ENCODE measurements around the gene ZBTB49.
"Not testable (repeated sequence)": the region's sequence is repeated elsewhere in the genome, so short reads cannot be mapped to it uniquely, and the experiment has no call there.

Gene ZBTB49

DNA sequence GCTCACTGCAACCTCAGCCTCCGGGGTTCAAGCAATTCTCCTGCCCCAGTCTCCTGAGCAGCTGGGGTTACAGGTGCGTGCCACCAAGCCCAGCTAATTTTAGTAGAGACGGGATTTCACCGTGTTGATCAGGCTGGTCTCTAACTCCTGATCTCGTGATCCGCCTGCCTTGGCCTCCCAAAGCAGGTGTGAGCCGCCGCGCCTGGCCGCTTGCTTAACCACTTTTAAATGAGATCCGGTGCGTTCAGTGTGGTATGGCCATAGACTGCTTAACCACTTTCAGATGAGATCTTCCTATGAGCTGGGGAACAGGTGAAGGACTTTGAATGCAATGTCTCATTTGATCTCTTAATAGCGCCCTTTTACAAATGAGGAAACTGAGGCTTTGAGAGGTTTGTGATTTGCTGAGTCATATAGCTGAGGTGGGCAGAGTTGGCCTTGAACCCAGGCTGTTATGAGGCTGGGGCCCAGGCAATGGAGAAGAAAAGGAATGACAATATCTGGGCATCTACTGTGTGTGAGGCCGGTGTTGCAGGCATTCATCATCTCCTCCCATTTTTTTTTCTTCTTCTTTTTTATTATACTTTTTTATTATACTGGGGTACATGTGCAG lies 55.0 kb downstream of the ZBTB49 start:
- no peak overlapping the region for H3K4me3 ChIP-seq (IDR thresholded peaks at IDR 0.05; ENCODE audit: insufficient read depth, low read depth, low read length)
- H3K27me3 ChIP-seq (ENCODE audit: insufficient read depth, low read depth) = no peaks in the 10 kb centered on the region
- peaks cover 32% of the 10 kb centered on the region for H3K4me1 ChIP-seq (ENCODE audit: low read depth, poor library complexity, severe bottlenecking)
- H3K4me2 ChIP-seq = peak overlapping the region; percentile 23
- no peaks in the 10 kb centered on the region for H3K79me2 ChIP-seq (ENCODE audit: insufficient read depth, low read depth)
- H2AFZ ChIP-seq (ENCODE audit: low read depth) = no peak overlapping the region
- TF ChIP-seq, protein P1, sequence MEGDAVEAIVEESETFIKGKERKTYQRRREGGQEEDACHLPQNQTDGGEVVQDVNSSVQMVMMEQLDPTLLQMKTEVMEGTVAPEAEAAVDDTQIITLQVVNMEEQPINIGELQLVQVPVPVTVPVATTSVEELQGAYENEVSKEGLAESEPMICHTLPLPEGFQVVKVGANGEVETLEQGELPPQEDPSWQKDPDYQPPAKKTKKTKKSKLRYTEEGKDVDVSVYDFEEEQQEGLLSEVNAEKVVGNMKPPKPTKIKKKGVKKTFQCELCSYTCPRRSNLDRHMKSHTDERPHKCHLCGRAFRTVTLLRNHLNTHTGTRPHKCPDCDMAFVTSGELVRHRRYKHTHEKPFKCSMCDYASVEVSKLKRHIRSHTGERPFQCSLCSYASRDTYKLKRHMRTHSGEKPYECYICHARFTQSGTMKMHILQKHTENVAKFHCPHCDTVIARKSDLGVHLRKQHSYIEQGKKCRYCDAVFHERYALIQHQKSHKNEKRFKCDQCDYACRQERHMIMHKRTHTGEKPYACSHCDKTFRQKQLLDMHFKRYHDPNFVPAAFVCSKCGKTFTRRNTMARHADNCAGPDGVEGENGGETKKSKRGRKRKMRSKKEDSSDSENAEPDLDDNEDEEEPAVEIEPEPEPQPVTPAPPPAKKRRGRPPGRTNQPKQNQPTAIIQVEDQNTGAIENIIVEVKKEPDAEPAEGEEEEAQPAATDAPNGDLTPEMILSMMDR (conservative IDR thresholded peaks at IDR 0.05; ENCODE audit: low read depth, low read length) = no peak
- H3K36me3 ChIP-seq (ENCODE audit: insufficient read depth) = no peaks in the 10 kb centered on the region
- H4K20me1 ChIP-seq (ENCODE audit: insufficient read depth) = no peaks in the 10 kb centered on the region
- peak overlapping the region; percentile 44; the same call in 1 of the 2 replicates for H3K27ac ChIP-seq
- H3K9ac ChIP-seq = no peak overlapping the region; the same call in 1 of the 2 replicates

DNA sequence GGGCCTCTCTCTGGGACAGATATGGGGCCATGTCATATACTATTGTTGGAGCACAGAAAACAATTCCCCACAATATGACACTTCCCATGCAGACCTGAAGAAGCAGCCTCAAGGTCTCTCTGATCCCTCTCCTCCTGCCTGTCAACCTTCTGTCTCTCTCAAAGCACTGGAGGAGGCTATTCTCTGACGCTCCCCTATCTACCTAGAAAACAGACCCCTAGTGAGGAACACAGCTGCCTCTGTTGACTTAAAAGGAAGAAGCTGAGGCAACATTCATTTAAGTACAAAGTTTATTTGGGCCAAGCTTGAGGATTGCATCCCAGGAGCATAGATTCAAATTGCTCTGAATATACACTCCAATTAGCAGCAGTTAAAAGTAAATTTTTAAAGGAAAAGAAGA lies 57.5 kb downstream of the ZBTB49 start:
- Histone ChIP-seq H3K27me3 (ENCODE audit: insufficient read depth, low read depth) (no peaks in the 10 kb centered on the region), H3K9ac (no peak overlapping the region), H2AFZ (ENCODE audit: low read depth) (no peak overlapping the region), H3K27ac (no peak overlapping the region), H4K20me1 (ENCODE audit: insufficient read depth) (no peaks in the 10 kb centered on the region), H3K4me2 (no peak overlapping the region), H3K36me3 (ENCODE audit: insufficient read depth) (no peaks in the 10 kb centered on the region), H3K4me1 (ENCODE audit: low read depth, poor library complexity, severe bottlenecking) (peaks cover 32% of the 10 kb centered on the region), H3K4me3 (IDR thresholded peaks at IDR 0.05; ENCODE audit: insufficient read depth, low read depth, low read length) (no peak overlapping the region), H3K79me2 (ENCODE audit: insufficient read depth, low read depth) (no peaks in the 10 kb centered on the region)
- TF ChIP-seq, protein P1 (conservative IDR thresholded peaks at IDR 0.05; ENCODE audit: low read depth, low read length) = no peak

DNA sequence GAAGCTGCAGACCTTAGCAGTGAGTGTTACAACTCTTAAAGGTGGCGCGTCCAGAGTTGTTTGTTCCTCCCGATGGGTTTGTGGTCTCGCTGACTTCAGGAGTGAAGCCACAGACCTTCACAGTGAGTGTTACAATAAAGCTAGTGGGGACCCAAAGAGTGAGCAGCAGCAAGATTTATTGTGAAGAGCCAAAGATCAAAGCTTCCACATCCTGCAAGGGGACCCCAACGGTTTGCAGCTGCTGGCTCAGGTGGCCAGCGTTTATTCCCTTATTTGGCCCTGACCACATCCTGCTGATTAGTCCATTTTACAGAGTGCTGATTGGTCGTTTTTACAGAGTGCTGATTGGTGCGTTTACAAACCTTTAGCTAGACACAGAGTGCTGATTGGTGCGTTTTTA lies 58.5 kb downstream of the ZBTB49 start:
- H2AFZ ChIP-seq (ENCODE audit: low read depth); H3K79me2 ChIP-seq (ENCODE audit: insufficient read depth, low read depth); H3K9ac ChIP-seq; H3K36me3 ChIP-seq (ENCODE audit: insufficient read depth); H3K27ac ChIP-seq; H3K27me3 ChIP-seq (ENCODE audit: insufficient read depth, low read depth); H3K4me2 ChIP-seq; H4K20me1 ChIP-seq (ENCODE audit: insufficient read depth); H3K4me3 ChIP-seq (IDR thresholded peaks at IDR 0.05; ENCODE audit: insufficient read depth, low read depth, low read length): not testable (repeated sequence)
- peaks cover 28% of the 10 kb centered on the region for H3K4me1 ChIP-seq (ENCODE audit: low read depth, poor library complexity, severe bottlenecking)

DNA sequence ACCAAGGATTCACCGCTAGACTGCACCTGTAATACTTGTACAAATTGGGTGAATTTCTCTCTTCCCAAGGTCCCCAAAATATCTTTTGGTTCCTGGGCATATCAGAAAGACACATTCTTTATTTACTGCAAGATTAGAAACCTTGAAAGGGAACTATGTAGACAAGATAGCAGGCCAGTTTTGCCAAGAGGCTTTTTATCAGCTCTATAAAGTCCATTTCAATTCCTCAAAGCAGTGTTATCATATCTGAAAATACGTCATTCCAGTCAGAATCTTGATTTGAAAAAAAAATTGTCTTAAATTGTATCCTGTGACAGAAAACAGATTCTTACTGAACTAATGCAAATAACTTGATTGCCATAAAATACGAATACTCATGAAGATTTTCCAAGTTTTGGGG lies 59.8 kb downstream of the ZBTB49 start:
- Histone ChIP-seq H3K36me3 (ENCODE audit: insufficient read depth) (no peaks in the 10 kb centered on the region), H3K4me2 (no peak overlapping the region), H3K27me3 (ENCODE audit: insufficient read depth, low read depth) (no peaks in the 10 kb centered on the region), H4K20me1 (ENCODE audit: insufficient read depth) (no peaks in the 10 kb centered on the region), H2AFZ (ENCODE audit: low read depth) (no peak overlapping the region), H3K9ac (no peak overlapping the region), H3K27ac (no peak overlapping the region), H3K4me1 (ENCODE audit: low read depth, poor library complexity, severe bottlenecking) (peaks cover 15% of the 10 kb centered on the region), H3K79me2 (ENCODE audit: insufficient read depth, low read depth) (no peaks in the 10 kb centered on the region), H3K4me3 (IDR thresholded peaks at IDR 0.05; ENCODE audit: insufficient read depth, low read depth, low read length) (no peak overlapping the region)
- TF ChIP-seq, protein P1 (conservative IDR thresholded peaks at IDR 0.05; ENCODE audit: low read depth, low read length) = no peak

DNA sequence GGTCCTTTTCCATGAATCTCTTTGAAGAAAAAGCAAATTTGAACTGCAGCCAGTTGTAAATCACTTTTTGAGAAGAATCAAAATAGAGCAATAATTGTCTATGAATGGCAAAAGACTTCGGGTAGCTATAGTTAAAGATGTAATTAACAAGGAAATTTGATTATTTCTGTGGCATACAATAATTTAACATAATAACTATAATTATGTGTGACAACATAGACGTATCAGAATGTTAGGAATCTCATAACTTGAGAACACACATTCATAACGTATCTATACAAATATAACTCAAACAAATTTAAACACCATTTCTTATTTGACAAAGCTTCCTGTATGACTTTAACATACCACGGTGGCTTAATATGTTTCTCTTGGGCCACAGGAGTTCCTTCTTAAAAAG lies 60.9 kb downstream of the ZBTB49 start:
- Histone ChIP-seq H4K20me1 (ENCODE audit: insufficient read depth) (no peaks in the 10 kb centered on the region), H3K27me3 (ENCODE audit: insufficient read depth, low read depth) (no peaks in the 10 kb centered on the region), H2AFZ (ENCODE audit: low read depth) (no peak overlapping the region), H3K36me3 (ENCODE audit: insufficient read depth) (no peaks in the 10 kb centered on the region), H3K4me1 (ENCODE audit: low read depth, poor library complexity, severe bottlenecking) (peaks cover 5% of the 10 kb centered on the region), H3K79me2 (ENCODE audit: insufficient read depth, low read depth) (no peaks in the 10 kb centered on the region), H3K4me3 (IDR thresholded peaks at IDR 0.05; ENCODE audit: insufficient read depth, low read depth, low read length) (no peak overlapping the region), H3K27ac (no peak overlapping the region), H3K9ac (no peak overlapping the region), H3K4me2 (no peak overlapping the region)
- TF ChIP-seq, protein P1 (conservative IDR thresholded peaks at IDR 0.05; ENCODE audit: low read depth, low read length) = no peak
